Natural killer cell (primary cell): ENCODE measurements around the gene GPRASP1. TPM values are rescaled to one million over a fixed set of nuclear protein-coding genes. Genes with fewer than 3 reads are reported as not detected.

Experiments used
- ATAC-seq, 3 donors: fragments of 150-1000 bp in 2 of 3; fragments of 200-7000 bp in 1 of 3; cut with Tn5 transposase; 1 replicate in 1 of 3; 2 replicates in 2 of 3; pipeline ENCODE4 v1.10.0; 2021; ENCODE audit warnings: mild to moderate bottlenecking in 2 of 3, moderate library complexity in 2 of 3
- DNase-seq, 2 donors: peaks; one replicate each; pipeline versions ENCODE4 v3.0.0 to v3.0.0-alpha.2; 2013 to 2021; ENCODE audit warnings: mixed read lengths in 1 of 2
- H3K27ac ChIP-seq: one replicate; pipeline ENCODE4 v1.5.1; 2013; ENCODE audit warnings: mild to moderate bottlenecking, low read length
- H3K27me3 ChIP-seq: one replicate; pipeline ENCODE4 v1.6.1; 2013; ENCODE audit warnings: low read length; ENCODE audit not compliant: control insufficient read depth, insufficient read depth
- H3K36me3 ChIP-seq: one replicate; pipeline ENCODE4 v1.6.1; 2013; ENCODE audit warnings: low read length; ENCODE audit not compliant: control insufficient read depth, insufficient read depth
- H3K4me1 ChIP-seq: one replicate; pipeline ENCODE4 v1.6.1; 2013; ENCODE audit warnings: low read length; ENCODE audit not compliant: control insufficient read depth, insufficient read depth
- H3K4me3 ChIP-seq: one replicate; pipeline ENCODE4 v1.5.1; 2013; ENCODE audit warnings: low read length
- H3K9me3 ChIP-seq: one replicate; pipeline ENCODE4 v1.6.1; 2013; ENCODE audit warnings: low read length; ENCODE audit not compliant: control insufficient read depth, insufficient read depth
- H3K27ac Mint-ChIP-seq, 2 donors: one replicate each; pipeline ENCODE4 v1.8.0; 2022; ENCODE audit warnings: mild to moderate bottlenecking in 2 of 2, mixed read lengths in 2 of 2, moderate library complexity in 1 of 2
- H3K27me3 Mint-ChIP-seq, 2 donors: one replicate each; pipeline ENCODE4 v1.8.0; 2022; ENCODE audit warnings: low read depth in 2 of 2, mixed read lengths in 2 of 2
- H3K36me3 Mint-ChIP-seq: one replicate; pipeline ENCODE4 v1.8.0; 2022; ENCODE audit warnings: mixed read lengths
- H3K4me1 Mint-ChIP-seq, 2 donors: one replicate each; pipeline ENCODE4 v1.8.0; 2022; ENCODE audit warnings: mixed read lengths in 2 of 2
- H3K4me3 Mint-ChIP-seq: one replicate; pipeline ENCODE4 v1.8.0; 2022; ENCODE audit warnings: mild to moderate bottlenecking, moderate library complexity, mixed read lengths
- H3K9me3 Mint-ChIP-seq, 2 donors: one replicate each; pipeline ENCODE4 v1.8.0; 2022; ENCODE audit warnings: mixed read lengths in 2 of 2
- WGBS: methylation state at CpG from one replicate; pipeline ENCODE4 v1.1.7; 2013; ENCODE audit warnings: missing lambda C conversion rate; ENCODE audit not compliant: insufficient coverage; 5-methylcytosine and 5-hydroxymethylcytosine counted together
- intact Hi-C: fragments of 100-400 bp; cut with micrococcal nuclease; formaldehyde crosslinking; loops from one replicate; pipeline ENCODE4 v1.14.2; 2022
- total RNA-seq, 4 donors: library from RNA; stranded (reverse); fragments of 120-200 nt in 1 of 4; gene quantifications; one replicate each; pipeline versions ENCODE4 v1.2.3 to v1.2.4, GENCODE V29; 2013 to 2022
- TF ChIP-seq, protein P1 (sequence below): fragments of 200-600 bp; IDR thresholded peaks from one replicate; pipeline ENCODE4 v1.8.0; 2022; ENCODE audit warnings: antibody characterized with exemption

GPRASP1 gene
- total RNA-seq, 3 donors from 2014 or later (not counting 1 experiment from before 2014, with no cell fraction given) = 11.2 to 12.6 (median 12.2) TPM

DNA sequence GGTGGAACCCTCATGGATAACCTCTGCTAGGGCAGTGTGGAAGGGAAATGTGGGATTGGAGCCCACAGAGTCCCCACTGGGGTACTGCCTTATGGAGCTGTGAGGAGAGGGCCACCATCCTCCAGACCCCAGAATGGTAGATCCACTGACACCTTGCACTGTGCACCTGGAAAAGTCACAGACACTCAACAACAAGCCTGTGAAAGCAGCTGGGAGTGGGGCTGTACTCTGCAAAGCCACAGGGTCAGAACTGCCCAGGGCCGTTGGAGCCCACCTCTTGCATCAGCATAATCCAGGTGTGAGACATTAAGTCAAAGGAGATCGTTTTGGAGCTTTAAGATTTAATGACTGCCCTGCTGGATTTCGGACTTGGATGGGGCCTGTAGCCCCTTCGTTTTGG is 40.4 kb upstream of the GPRASP1 start:
- 95% methylated on average over 4 of the region's 4 CpGs for WGBS
- intact Hi-C loops = no loop called here

DNA sequence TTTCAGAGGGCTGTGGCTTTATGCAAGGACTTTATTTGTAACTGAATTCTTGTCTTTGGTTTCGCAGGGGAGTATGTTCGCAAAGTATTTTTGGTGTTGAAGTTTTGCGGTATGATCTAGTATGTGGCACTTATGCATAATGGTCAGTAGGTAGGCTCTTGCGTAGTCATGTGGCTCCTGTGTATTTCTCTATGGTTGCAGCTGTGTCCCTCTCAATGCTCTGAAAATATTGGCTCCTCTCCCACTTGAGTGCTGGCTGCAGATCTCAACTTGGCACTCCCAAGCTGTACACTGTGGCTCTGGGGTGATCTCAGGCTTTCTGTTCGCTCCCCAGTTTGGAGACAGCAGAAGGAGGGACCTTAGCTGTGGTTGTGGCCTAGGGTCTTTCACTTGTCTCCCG is 27.2 kb upstream of the GPRASP1 start:
- TF ChIP-seq, protein P1, sequence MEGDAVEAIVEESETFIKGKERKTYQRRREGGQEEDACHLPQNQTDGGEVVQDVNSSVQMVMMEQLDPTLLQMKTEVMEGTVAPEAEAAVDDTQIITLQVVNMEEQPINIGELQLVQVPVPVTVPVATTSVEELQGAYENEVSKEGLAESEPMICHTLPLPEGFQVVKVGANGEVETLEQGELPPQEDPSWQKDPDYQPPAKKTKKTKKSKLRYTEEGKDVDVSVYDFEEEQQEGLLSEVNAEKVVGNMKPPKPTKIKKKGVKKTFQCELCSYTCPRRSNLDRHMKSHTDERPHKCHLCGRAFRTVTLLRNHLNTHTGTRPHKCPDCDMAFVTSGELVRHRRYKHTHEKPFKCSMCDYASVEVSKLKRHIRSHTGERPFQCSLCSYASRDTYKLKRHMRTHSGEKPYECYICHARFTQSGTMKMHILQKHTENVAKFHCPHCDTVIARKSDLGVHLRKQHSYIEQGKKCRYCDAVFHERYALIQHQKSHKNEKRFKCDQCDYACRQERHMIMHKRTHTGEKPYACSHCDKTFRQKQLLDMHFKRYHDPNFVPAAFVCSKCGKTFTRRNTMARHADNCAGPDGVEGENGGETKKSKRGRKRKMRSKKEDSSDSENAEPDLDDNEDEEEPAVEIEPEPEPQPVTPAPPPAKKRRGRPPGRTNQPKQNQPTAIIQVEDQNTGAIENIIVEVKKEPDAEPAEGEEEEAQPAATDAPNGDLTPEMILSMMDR = no peak
- 82% methylated on average over 6 of the region's 6 CpGs for whole genome bisulfite sequencing
- no peak for ATAC-seq
- DNase-seq = no peak
- H3K27ac Mint-ChIP-seq = peak overlapping the region in 1 of 2 donors; percentile 6
- no peaks in the 10 kb centered on the region for H3K27me3 Mint-ChIP-seq
- Histone ChIP-seq H3K4me3 (no peak overlapping the region), H3K36me3 (no peaks in the 10 kb centered on the region), H3K27ac (no peak overlapping the region), H3K4me1 (peaks cover 3% of the 10 kb centered on the region), H3K9me3 (no peaks in the 10 kb centered on the region), H3K27me3 (no peaks in the 10 kb centered on the region)
- peaks cover 0 to 4% of the 10 kb centered on the region in 2 donors for H3K9me3 Mint-ChIP-seq
- H3K4me3 Mint-ChIP-seq = no peak overlapping the region
- peaks cover 21 to 27% of the 10 kb centered on the region in 2 donors for H3K4me1 Mint-ChIP-seq
- intact Hi-C loops = no loop called here
- peaks cover 15% of the 10 kb centered on the region for H3K36me3 Mint-ChIP-seq

More for the DNA sequence above, 40.4 kb upstream of the GPRASP1 start:
- H3K4me1 Mint-ChIP-seq = peaks cover 5 to 17% of the 10 kb centered on the region in 2 donors
- H3K36me3 ChIP-seq = no peaks in the 10 kb centered on the region
- no peak overlapping the region for H3K4me3 Mint-ChIP-seq
- H3K27ac Mint-ChIP-seq = no peak overlapping the region
- ATAC-seq (no peak), DNase-seq (no peak)
- no peak overlapping the region for H3K27ac ChIP-seq
- H3K4me3 ChIP-seq = no peak overlapping the region
- no peaks in the 10 kb centered on the region for H3K36me3 Mint-ChIP-seq
- H3K4me1 ChIP-seq = no peaks in the 10 kb centered on the region
- H3K27me3 Mint-ChIP-seq = no peaks in the 10 kb centered on the region
- H3K27me3 ChIP-seq = no peaks in the 10 kb centered on the region
- TF ChIP-seq, protein P1 = no peak
- no peaks in the 10 kb centered on the region for H3K9me3 Mint-ChIP-seq
- H3K9me3 ChIP-seq = no peaks in the 10 kb centered on the region

DNA sequence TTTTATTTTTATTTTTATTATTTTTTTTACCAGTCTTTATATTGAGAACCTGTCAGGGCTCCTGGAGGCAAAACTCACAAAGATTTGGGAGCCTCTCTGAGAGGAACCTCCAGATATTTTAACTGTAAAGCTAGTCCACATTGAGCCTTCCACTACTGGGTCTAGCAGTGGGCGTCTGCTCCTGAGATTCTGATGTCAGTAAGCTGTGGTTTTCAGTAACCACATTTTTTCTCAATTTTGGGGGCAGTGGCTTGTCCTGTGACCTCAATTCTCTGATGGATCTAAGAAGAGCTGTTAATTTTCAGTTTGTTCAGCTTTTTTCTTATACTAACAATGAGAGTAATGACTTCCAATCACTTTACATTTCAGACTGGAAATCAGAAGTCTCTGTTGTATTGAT is 23.6 kb upstream of the GPRASP1 start:
- Histone ChIP-seq H3K27me3 (no peaks in the 10 kb centered on the region), H3K36me3 (no peaks in the 10 kb centered on the region), H3K4me1 (peaks cover 3% of the 10 kb centered on the region), H3K9me3 (no peaks in the 10 kb centered on the region), H3K4me3 (no peak overlapping the region), H3K27ac (no peak overlapping the region)
- ATAC-seq (peak in 2 of 3 donors; percentile 44 to 76), DNase-seq (peak in 1 of 2 donors; percentile 9)
- Mint-ChIP-seq H3K4me1 (peaks cover 21 to 27% of the 10 kb centered on the region in 2 donors), H3K4me3 (no peak overlapping the region), H3K36me3 (no peaks in the 10 kb centered on the region), H3K27ac (no peak overlapping the region), H3K9me3 (no peaks in the 10 kb centered on the region), H3K27me3 (no peaks in the 10 kb centered on the region)
- intact Hi-C loops = no loop called here
- TF ChIP-seq, protein P1 = no peak
- 38% methylated on average over 1 of the region's 1 CpG for WGBS

DNA sequence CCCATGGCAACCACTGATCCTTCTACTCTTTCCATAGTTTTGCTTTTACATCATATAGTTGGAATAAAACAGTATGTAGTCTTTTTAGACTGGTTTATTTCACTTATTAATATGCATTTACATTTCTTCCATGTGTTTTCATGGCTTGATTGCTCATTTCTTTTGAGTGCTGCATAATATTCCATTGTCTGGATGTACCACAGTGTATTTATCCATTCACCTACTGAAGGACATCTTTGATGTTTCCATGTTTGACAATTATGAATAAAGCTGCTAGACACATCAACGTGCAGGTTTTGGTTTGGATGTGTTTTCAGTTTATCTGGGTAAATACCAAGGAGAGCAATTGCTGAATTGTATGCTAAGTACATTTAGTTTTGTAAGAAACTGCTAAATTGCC is 13.7 kb upstream of the GPRASP1 start:
- Histone ChIP-seq H3K4me1 (no peaks in the 10 kb centered on the region), H3K4me3 (no peak overlapping the region), H3K27ac (no peak overlapping the region), H3K9me3 (no peaks in the 10 kb centered on the region), H3K36me3 (no peaks in the 10 kb centered on the region), H3K27me3 (no peaks in the 10 kb centered on the region)
- Mint-ChIP-seq H3K27ac (no peak overlapping the region), H3K9me3 (no peaks in the 10 kb centered on the region), H3K4me1 (no peaks in the 10 kb centered on the region), H3K4me3 (no peak overlapping the region), H3K27me3 (no peaks in the 10 kb centered on the region), H3K36me3 (no peaks in the 10 kb centered on the region)
- DNase-seq (no peak), ATAC-seq (no peak)
- intact Hi-C loops = no loop called here
- TF ChIP-seq, protein P1 = no peak
- 100% methylated on average over 1 of the region's 1 CpG for WGBS
